Stimulated activated naive B cell treated with anti-CD40 and anti-IgM and Interleukin-4, amounts not matched to agents 10 μg/mL and 1 μg/mL and 100 μg/mL, for 72 hours (primary cell): ENCODE results near the gene ELOVL7.
"Not testable (repeated sequence)": the region's sequence is repeated elsewhere in the genome, so short reads cannot be mapped to it uniquely, and the experiment has no call there.

Experiments
- ATAC-seq, 2 donors: fragments of 150-1000 bp; cut with Tn5 transposase; replicated peaks; 2 replicates each; pipeline ENCODE4 v1.10.0; 2021; ENCODE audit warnings: moderate library complexity in 1 of 2
- DNase-seq: peaks from one replicate; pipeline ENCODE4 v3.0.0; 2021
- H3K27ac Mint-ChIP-seq: one replicate; pipeline ENCODE4 v1.8.0; 2022; ENCODE audit warnings: mild to moderate bottlenecking, mixed read lengths
- H3K27me3 Mint-ChIP-seq, 2 donors: one replicate each; pipeline ENCODE4 v1.8.0; 2022; ENCODE audit warnings: mixed read lengths in 2 of 2
- H3K36me3 Mint-ChIP-seq, 2 donors: one replicate each; pipeline ENCODE4 v1.8.0; 2022; ENCODE audit warnings: mixed read lengths in 2 of 2, mild to moderate bottlenecking in 1 of 2
- H3K4me1 Mint-ChIP-seq, 2 donors: one replicate each; pipeline ENCODE4 v1.8.0; 2022; ENCODE audit warnings: mixed read lengths in 2 of 2, mild to moderate bottlenecking in 1 of 2
- H3K4me3 Mint-ChIP-seq, 2 donors: one replicate each; pipeline ENCODE4 v1.8.0; 2022; ENCODE audit warnings: mild to moderate bottlenecking in 2 of 2, mixed read lengths in 2 of 2, moderate library complexity in 1 of 2
- H3K9me3 Mint-ChIP-seq, 2 donors: one replicate each; pipeline ENCODE4 v1.8.0; 2022; ENCODE audit warnings: mixed read lengths in 2 of 2, mild to moderate bottlenecking in 1 of 2

The ELOVL7 gene

DNA sequence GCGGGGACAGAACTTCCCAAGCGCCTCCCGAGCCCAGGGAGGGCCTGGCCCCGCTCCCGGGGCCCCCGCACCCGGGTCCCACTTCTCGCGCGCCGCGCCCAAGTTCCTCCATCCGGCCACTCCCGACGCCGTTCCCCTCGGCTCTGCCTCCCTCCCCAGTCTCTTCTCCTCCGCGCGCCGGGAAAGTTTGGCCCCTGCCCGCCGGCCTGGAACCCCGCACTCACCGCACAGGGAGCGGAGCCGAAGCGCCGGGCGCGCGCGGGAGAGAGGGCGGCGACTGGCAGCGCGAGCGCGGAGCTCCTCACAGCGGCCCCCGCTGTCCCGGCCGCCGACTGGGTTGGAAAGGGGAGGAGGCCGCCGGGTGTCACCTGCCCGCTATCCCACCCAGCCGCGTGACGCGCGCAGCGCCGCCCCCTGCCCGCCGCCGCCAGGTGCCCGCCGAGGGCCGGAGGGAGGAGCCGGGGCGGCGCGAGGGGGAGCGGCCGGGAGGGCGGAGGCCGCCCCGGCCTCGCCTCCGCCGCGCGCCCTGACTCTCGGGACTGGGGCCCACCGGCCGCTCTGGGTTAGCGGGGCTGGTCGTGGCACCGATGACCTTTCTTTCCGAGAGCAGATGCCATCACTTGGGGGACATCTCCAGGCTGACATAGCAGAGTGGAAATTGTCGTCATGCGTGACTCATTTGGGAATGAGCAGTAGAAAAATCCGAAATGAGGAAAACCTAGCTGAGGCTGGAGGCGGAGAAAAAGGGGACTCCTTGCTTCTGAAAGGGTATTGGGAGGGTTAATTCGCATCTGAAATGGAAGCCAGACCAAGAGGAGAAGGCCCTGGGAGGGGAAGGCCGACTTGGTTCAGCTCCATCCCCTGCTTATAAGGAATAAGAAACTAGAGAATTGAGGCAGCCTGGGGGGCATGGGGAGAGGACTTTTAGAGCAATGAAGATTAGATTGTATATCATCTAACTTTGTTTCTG, at the start of gene ELOVL7:
TSS of gene ELOVL7 (minus strand) at position 334 of the 970 bp plus-strand sequence. CDS start 56,872 bp downstream, outside the sequence.
- peaks cover 13 to 17% of the 10 kb centered on the region in 2 donors for H3K4me1 Mint-ChIP-seq
- ATAC-seq (peak; percentile 93 to 95), DNase-seq (peak; percentile 41)
- peak within 1 kb of the TSS; percentile 59 for H3K27ac Mint-ChIP-seq
- H3K27me3 Mint-ChIP-seq = peaks cover 49 to 57% of the 10 kb centered on the region in 2 donors
- H3K9me3 Mint-ChIP-seq = no peaks in the 10 kb centered on the region
- peak within 1 kb of the TSS; percentile 88 to 98 for H3K4me3 Mint-ChIP-seq
- peaks cover 0 to 4% of the 10 kb centered on the region in 2 donors for H3K36me3 Mint-ChIP-seq

- Mint-ChIP-seq H3K4me1 (peaks cover 5 to 22% of the 10 kb centered on the region in 2 donors), H3K4me3 (no peak overlapping the region), H3K36me3 (peaks cover 33 to 52% of the 10 kb centered on the region in 2 donors), H3K27me3 (no peaks in the 10 kb centered on the region), H3K9me3 (peaks cover 0 to 5% of the 10 kb centered on the region in 2 donors), H3K27ac (no peak overlapping the region)
- DNase-seq = no peak
- ATAC-seq = no peak
These were observed 49.5 kb upstream of the ELOVL7 start for GRCh38 chr5:60893521-60893920.

- DNase-seq (no peak), ATAC-seq (no peak)
- H3K27me3 Mint-ChIP-seq = no peaks in the 10 kb centered on the region
- H3K4me3 Mint-ChIP-seq = no peak overlapping the region
- peaks cover 8 to 26% of the 10 kb centered on the region in 2 donors for H3K4me1 Mint-ChIP-seq
- no peak overlapping the region for H3K27ac Mint-ChIP-seq
- H3K9me3 Mint-ChIP-seq = peaks cover 0 to 5% of the 10 kb centered on the region in 2 donors
- H3K36me3 Mint-ChIP-seq = peaks cover 32 to 50% of the 10 kb centered on the region in 2 donors
These were observed 47.6 kb upstream of the ELOVL7 start for GRCh38 chr5:60891667-60892066.

GRCh38 chr5:60888359-60889061, 44.4 kb upstream of the ELOVL7 start:
- ATAC-seq = peak; percentile 96 to 97
- H3K4me1 Mint-ChIP-seq = peaks cover 8 to 26% of the 10 kb centered on the region in 2 donors
- peak overlapping the region; percentile 60 for H3K27ac Mint-ChIP-seq
- H3K27me3 Mint-ChIP-seq = no peaks in the 10 kb centered on the region
- H3K36me3 Mint-ChIP-seq = peaks cover 14 to 38% of the 10 kb centered on the region in 2 donors
- peaks cover 0 to 5% of the 10 kb centered on the region in 2 donors for H3K9me3 Mint-ChIP-seq
- no peak for DNase-seq
- peak overlapping the region in 1 of 2 donors; percentile 43 for H3K4me3 Mint-ChIP-seq

DNA sequence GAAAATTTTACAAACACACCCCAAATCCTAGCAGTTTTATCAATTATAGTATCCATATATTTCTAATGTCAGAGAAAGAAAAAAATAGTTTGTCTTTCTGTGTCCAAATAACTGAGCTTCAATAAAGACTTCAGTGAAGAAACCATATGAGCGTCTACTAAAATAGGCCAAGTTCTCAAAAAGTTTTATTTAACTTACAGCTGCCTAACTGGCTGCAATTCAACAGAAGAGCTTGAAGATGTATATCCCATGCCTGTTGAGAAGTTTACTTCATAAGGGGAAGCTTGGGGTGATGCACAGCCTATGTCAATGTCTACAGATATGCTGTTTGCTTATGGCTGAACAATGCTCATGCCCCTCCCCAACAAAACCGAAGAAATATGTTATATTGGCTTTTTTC, 43.7 kb upstream of the ELOVL7 start:
- Mint-ChIP-seq H3K36me3 (peaks cover 10 to 37% of the 10 kb centered on the region in 2 donors), H3K4me3 (no peak overlapping the region), H3K27ac (no peak overlapping the region), H3K4me1 (peaks cover 8 to 26% of the 10 kb centered on the region in 2 donors), H3K27me3 (no peaks in the 10 kb centered on the region), H3K9me3 (no peaks in the 10 kb centered on the region)
- ATAC-seq (no peak), DNase-seq (no peak)

DNA sequence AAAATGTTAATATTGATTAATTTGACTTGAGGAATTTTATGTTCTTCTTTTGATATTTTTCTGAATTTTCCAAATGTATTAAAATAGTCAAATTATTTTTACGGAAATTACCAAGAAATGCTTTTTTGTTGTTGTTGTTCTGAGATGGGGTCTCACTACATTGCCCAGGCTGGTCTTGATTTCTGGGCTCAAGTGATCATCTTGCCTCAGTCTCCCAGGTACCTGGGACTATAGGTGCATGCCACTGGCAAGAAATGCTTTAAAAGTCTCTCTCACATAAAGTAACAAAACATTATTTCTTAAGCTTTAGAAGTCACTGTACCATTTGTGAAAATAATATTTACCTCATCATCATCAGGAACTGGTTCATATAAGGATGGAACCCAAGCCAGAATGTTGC, 43.0 kb upstream of the ELOVL7 start:
- no peak overlapping the region for H3K27ac Mint-ChIP-seq
- ATAC-seq (no peak), DNase-seq (no peak)
- no peaks in the 10 kb centered on the region for H3K9me3 Mint-ChIP-seq
- no peaks in the 10 kb centered on the region for H3K27me3 Mint-ChIP-seq
- peaks cover 13 to 35% of the 10 kb centered on the region in 2 donors for H3K36me3 Mint-ChIP-seq
- no peak overlapping the region for H3K4me3 Mint-ChIP-seq
- H3K4me1 Mint-ChIP-seq = peaks cover 8 to 26% of the 10 kb centered on the region in 2 donors

DNA sequence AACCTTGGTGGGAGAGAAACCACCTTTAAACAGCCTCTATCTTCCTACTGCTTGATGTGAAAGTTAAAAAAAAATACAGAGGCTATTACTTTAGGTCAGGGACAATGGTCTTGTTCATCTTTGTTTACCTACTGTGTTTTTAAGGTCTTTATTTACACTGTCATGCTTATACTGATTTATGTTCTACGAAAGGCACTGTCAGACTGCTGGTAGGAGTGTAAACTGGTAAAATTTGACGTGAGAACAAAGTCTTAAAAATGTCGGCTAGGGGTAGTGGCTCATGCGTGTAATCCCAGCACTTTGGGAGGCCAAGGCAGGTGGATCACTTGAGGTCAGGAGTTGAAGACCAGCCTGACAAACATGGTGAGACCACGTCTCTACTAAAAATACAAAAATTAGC, 42.1 kb upstream of the ELOVL7 start:
- H3K4me1 Mint-ChIP-seq = peaks cover 8 to 17% of the 10 kb centered on the region in 2 donors
- H3K4me3 Mint-ChIP-seq = no peak overlapping the region
- H3K9me3 Mint-ChIP-seq = peaks cover 0 to 5% of the 10 kb centered on the region in 2 donors
- H3K36me3 Mint-ChIP-seq = peaks cover 18 to 38% of the 10 kb centered on the region in 2 donors
- ATAC-seq (no peak), DNase-seq (no peak)
- no peak overlapping the region for H3K27ac Mint-ChIP-seq
- H3K27me3 Mint-ChIP-seq = no peaks in the 10 kb centered on the region

GRCh38 chr5:60883229-60883628, 39.2 kb upstream of the ELOVL7 start:
- H3K36me3 Mint-ChIP-seq = peaks cover 16 to 38% of the 10 kb centered on the region in 2 donors
- DNase-seq (no peak), ATAC-seq (no peak)
- peaks cover 8 to 16% of the 10 kb centered on the region in 2 donors for H3K9me3 Mint-ChIP-seq
- no peak overlapping the region for H3K4me3 Mint-ChIP-seq
- H3K4me1 Mint-ChIP-seq = peaks cover under 1 to 1% of the 10 kb centered on the region in 2 donors
- no peak overlapping the region for H3K27ac Mint-ChIP-seq
- H3K27me3 Mint-ChIP-seq = no peaks in the 10 kb centered on the region

GRCh38 chr5:60872892-60873291, 28.8 kb upstream of the ELOVL7 start:
- Mint-ChIP-seq H3K27ac (no peak overlapping the region), H3K4me1 (no peaks in the 10 kb centered on the region), H3K27me3 (no peaks in the 10 kb centered on the region), H3K4me3 (no peak overlapping the region), H3K9me3 (peaks cover 14 to 29% of the 10 kb centered on the region in 2 donors), H3K36me3 (peaks cover 21 to 34% of the 10 kb centered on the region in 2 donors)
- ATAC-seq (no peak), DNase-seq (no peak)

DNA sequence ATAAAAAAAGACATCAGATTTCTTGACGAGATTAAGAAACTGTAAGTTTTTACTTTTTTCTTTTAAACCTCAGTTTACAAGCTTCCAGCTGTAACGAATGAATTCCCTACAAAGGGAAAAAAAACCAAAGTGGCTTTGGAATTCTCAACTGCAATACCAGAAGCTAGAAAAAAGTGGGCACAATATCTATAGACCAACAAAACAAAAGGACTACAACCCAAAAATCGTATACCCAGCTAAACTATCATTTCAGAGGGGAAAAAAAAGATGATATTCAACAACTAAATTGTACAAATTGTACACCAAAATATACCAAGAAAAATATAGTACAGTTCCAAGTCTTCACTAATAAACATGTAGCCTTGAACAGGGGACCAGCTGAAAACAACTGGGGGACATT, 26.8 kb upstream of the ELOVL7 start:
- Mint-ChIP-seq H3K36me3 (peaks cover 22 to 34% of the 10 kb centered on the region in 2 donors), H3K27ac (no peak overlapping the region), H3K9me3 (peaks cover 14 to 29% of the 10 kb centered on the region in 2 donors), H3K4me3 (no peak overlapping the region), H3K27me3 (no peaks in the 10 kb centered on the region), H3K4me1 (no peaks in the 10 kb centered on the region)
- ATAC-seq (no peak), DNase-seq (no peak)

GRCh38 chr5:60860572-60860971, 16.5 kb upstream of the ELOVL7 start:
- not testable (repeated sequence) for ATAC-seq, DNase-seq, H3K27me3 Mint-ChIP-seq, H3K4me1 Mint-ChIP-seq, H3K4me3 Mint-ChIP-seq, H3K27ac Mint-ChIP-seq
- Mint-ChIP-seq H3K36me3 (peaks cover 4 to 24% of the 10 kb centered on the region in 2 donors), H3K9me3 (peaks cover 5 to 10% of the 10 kb centered on the region in 2 donors)

DNA sequence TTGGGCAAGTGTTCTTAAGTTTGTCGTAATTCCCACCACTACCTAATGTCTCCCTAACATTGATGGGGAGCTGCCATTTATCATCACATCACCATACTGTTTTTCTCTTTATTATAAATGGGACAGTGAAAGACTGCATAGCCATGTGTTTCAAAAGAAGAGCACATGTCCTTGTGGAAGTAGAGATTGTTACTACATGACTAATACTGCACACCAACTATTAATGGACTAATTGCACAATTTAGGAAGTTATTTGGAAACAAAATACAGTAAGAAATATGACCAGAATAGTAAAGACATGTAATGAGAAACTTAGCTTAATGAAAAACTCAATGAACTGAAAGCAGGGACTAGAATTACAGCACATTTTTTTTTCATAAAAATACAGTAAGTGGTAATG, 12.0 kb upstream of the ELOVL7 start:
- Mint-ChIP-seq H3K27ac (no peak overlapping the region), H3K9me3 (peaks cover 0 to 1% of the 10 kb centered on the region in 2 donors), H3K27me3 (no peaks in the 10 kb centered on the region), H3K4me3 (no peak overlapping the region), H3K36me3 (peaks cover 0 to 9% of the 10 kb centered on the region in 2 donors), H3K4me1 (no peaks in the 10 kb centered on the region)
- no peak for DNase-seq
- no peak for ATAC-seq

DNA sequence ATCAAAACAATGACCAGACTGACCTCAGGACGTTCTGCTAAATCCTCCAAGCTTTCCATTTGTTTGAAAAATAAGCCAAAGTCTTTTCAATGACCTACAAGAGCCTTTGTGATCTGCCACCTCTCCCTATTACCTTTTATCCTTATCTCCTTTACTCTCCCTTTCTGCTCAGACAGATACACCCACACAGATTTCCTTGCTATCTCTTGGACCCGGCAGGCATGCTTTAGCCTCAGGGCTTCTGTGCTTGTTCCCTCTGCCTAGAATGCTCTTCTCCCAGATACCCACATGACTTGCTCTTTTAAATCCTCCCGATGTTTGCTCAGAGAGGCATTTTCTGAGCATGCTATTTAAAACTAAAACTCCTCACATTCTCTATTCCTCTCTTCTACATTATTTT, 8.9 kb upstream of the ELOVL7 start:
- Mint-ChIP-seq H3K4me3 (no peak overlapping the region), H3K9me3 (no peaks in the 10 kb centered on the region), H3K36me3 (no peaks in the 10 kb centered on the region), H3K4me1 (no peaks in the 10 kb centered on the region), H3K27ac (no peak overlapping the region), H3K27me3 (no peaks in the 10 kb centered on the region)
- DNase-seq = no peak
- no peak for ATAC-seq

DNA sequence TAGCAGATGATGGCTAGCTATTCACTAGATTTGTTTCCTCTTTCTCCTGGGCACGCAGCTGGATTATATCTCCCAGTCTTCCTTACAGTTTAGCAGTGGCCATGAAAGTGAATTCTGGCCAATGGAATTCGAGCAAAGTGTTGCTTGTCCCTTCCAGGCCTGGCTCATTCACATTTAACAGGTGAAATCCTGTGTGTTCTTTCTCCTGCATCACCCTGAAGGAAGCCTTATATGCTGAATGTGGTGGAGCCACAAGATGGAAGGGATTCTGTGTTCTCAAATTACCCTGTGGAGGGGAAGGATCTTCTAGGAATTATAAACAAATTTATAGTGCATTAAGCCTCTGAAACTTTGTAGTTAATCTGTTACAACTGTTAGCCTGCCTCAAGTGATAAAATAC, 8.2 kb upstream of the ELOVL7 start:
- no peaks in the 10 kb centered on the region for H3K36me3 Mint-ChIP-seq
- no peak overlapping the region for H3K27ac Mint-ChIP-seq
- H3K4me1 Mint-ChIP-seq = no peaks in the 10 kb centered on the region
- H3K27me3 Mint-ChIP-seq = peaks cover 0 to 2% of the 10 kb centered on the region in 2 donors
- H3K9me3 Mint-ChIP-seq = no peaks in the 10 kb centered on the region
- no peak overlapping the region for H3K4me3 Mint-ChIP-seq
- ATAC-seq = no peak
- no peak for DNase-seq
